ENCODE results near the gene NUP153. TPM values are rescaled to one million over a fixed set of nuclear protein-coding genes. Genes with fewer than 3 reads are reported as not detected.

Gene NUP153
- total and polyA plus RNA-seq, 7 donors: 6.6 to 31.4 (median 30.0) TPM

DNA sequence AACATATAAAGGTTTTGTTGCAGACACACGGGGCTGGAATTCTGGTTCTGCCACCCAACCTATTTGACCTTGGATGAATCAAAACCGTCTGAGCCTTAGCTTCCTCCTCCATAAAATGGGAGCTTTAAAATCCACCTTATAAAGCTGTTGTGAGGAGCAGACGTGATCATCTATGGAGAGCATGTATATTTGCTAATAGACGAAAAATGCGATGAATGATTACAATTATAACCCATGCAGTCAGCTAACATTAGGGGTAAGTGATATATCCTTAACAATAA is 586 bp upstream of the NUP153 start:
- 26 to 35% methylated on average over 5 of the region's 5 CpGs for WGBS, 2 donors
- peaks cover 0 to 32% (median 28%) of the 10 kb centered on the region in 4 donors for H3K4me1 ChIP-seq
- TF ChIP-seq POLR2A (IDR thresholded peaks at IDR 0.05): no peak
- DNase-seq: no peak
- intact Hi-C loops (cut with DNase I): loop anchor here (2.0 to 10.0 kb wide), 5 partner anchors 107 to 1373 kb away; partner anchors contain the start of genes ATXN1, FAM8A1, KDM1B and TPMT
- H3K27ac ChIP-seq: peak overlapping the region; percentile 99 to 100 (median 99)
- no peaks in the 10 kb centered on the region for H3K9me3 ChIP-seq
- H3K36me3 ChIP-seq: no peaks in the 10 kb centered on the region
- peak overlapping the region; percentile 89 to 98 (median 89) for H3K4me3 ChIP-seq
- no peaks in the 10 kb centered on the region for H3K27me3 ChIP-seq

DNA sequence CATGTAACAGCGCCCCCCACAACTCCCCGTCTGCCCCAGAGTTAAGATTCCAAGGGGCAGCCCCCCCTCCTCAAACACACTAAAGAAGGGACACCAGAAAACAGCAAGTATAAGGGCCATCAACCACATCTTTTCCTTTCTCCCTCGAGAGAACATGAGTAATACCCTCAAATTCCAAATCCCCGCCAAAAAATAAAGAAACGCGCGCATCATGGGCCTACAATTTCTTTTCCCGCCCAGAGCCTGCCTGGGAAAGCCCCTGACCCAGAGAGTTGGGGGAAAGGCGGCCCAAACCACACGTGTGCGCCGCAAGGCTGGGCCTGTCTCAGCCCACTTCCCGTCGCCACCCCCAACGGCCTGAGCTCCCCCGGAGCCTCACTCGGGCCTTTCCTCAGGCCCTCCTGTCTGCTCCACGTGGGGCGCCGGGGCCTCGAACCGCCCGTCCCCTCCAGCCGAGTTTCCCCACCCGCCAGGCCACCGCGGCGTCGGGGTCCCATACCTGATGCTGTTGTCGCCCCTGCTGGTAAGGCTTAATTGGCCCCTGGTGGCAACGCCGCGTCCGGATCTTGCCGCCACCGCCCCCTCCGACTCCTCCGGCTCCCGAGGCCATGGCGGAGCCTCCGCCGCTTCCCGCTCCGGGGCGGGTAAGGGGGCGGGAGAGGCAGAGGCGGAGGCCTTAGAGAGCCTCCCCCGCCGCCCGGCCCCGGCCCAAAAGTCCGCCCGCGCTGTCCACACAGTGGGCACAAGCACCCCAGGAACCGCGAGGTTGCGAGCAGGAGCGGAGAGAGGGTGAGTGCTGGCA is 746 bp downstream of the NUP153 start:
- TF ChIP-seq, protein P1, sequence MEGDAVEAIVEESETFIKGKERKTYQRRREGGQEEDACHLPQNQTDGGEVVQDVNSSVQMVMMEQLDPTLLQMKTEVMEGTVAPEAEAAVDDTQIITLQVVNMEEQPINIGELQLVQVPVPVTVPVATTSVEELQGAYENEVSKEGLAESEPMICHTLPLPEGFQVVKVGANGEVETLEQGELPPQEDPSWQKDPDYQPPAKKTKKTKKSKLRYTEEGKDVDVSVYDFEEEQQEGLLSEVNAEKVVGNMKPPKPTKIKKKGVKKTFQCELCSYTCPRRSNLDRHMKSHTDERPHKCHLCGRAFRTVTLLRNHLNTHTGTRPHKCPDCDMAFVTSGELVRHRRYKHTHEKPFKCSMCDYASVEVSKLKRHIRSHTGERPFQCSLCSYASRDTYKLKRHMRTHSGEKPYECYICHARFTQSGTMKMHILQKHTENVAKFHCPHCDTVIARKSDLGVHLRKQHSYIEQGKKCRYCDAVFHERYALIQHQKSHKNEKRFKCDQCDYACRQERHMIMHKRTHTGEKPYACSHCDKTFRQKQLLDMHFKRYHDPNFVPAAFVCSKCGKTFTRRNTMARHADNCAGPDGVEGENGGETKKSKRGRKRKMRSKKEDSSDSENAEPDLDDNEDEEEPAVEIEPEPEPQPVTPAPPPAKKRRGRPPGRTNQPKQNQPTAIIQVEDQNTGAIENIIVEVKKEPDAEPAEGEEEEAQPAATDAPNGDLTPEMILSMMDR (IDR thresholded peaks at IDR 0.05): peak in 1 of 4 experiments; percentile 19
- TF ChIP-seq POLR2AphosphoS5 (IDR thresholded peaks at IDR 0.05) (peak in 1 of 4 donors; percentile 45), EP300 (IDR thresholded peaks at IDR 0.05) (no peak), POLR2A (IDR thresholded peaks at IDR 0.05) (no peak)
- Histone ChIP-seq H3K9me3 (no peaks in the 10 kb centered on the region), H3K27ac (peak overlapping the region; percentile 99 to 100 (median 99)), H3K4me1 (peaks cover 0 to 45% (median 41%) of the 10 kb centered on the region in 4 donors), H3K36me3 (no peaks in the 10 kb centered on the region), H3K27me3 (no peaks in the 10 kb centered on the region), H3K4me3 (peak overlapping the region; percentile 89 to 98 (median 89))
- 0 to 1% methylated on average over 58 of the region's 58 CpGs for WGBS, 2 donors
- intact Hi-C loops (cut with DNase I): loop anchor here (2.0 to 10.0 kb wide), 5 partner anchors 105 to 1371 kb away; partner anchors contain the start of genes ATXN1, FAM8A1, KDM1B and TPMT
- DNase-seq: peak; percentile 81

DNA sequence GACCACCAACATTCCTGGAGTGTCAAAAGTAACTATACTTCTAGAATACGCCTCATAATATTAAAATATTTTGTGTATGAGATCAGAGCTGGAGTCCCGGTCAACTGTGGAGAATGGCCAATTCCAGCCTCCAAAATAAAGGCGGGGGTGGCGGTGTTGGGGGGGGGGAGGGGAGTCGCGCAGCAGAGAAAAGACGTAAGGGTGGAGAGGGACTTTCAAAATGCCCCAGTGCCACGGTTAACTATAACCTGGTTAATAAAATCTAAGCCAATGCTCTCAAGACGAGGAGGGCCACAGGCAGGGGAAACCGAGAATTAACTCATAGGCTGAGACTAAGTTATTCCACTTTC is 1.3 kb downstream of the NUP153 start:
- Histone ChIP-seq H3K4me3 (peak overlapping the region; percentile 89 to 98 (median 89)), H3K27me3 (no peaks in the 10 kb centered on the region), H3K9me3 (no peaks in the 10 kb centered on the region), H3K4me1 (peaks cover 0 to 48% (median 47%) of the 10 kb centered on the region in 4 donors), H3K36me3 (no peaks in the 10 kb centered on the region), H3K27ac (peak overlapping the region; percentile 99 to 100 (median 99))
- DNase-seq: peak; percentile 79
- WGBS, 2 donors: 0% methylated on average over 10 of the region's 10 CpGs
- TF ChIP-seq POLR2AphosphoS5 (IDR thresholded peaks at IDR 0.05) (no peak), EP300 (IDR thresholded peaks at IDR 0.05) (no peak), POLR2A (IDR thresholded peaks at IDR 0.05) (no peak)
- TF ChIP-seq, protein P1 (IDR thresholded peaks at IDR 0.05): no peak
- intact Hi-C loops (cut with DNase I): loop anchor here (5.0 to 10.0 kb wide), 4 partner anchors 231 to 1371 kb away; partner anchors contain the start of genes ATXN1, KDM1B and TPMT

DNA sequence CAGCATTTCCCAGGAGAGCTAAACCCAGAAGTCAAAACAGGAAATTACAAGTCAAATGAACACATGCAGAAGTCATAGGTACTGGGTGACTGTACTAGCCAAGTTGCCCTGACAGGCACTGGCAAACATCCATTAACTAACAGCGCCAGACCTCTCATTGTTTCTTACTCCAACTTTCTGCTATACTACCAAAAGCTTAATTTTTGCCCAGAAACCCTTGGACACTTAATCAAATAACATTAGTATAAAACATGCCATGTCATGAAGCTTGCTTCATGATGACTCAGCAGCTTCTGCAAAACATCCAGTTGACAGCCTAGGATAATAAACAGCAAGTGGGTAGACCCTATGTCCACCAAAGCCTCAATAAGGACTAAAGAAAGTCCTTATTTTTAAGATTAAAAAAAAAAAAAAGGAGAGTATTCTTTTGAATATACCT is 3.5 kb downstream of the NUP153 start:
- 58 to 63% methylated on average over 1 of the region's 1 CpG for WGBS, 2 donors
- Histone ChIP-seq H3K36me3 (no peaks in the 10 kb centered on the region), H3K4me1 (peaks cover 0 to 54% (median 48%) of the 10 kb centered on the region in 4 donors), H3K27ac (peak overlapping the region; percentile 99 to 100 (median 99)), H3K27me3 (no peaks in the 10 kb centered on the region), H3K9me3 (no peaks in the 10 kb centered on the region), H3K4me3 (no peak overlapping the region)
- TF ChIP-seq EP300 (IDR thresholded peaks at IDR 0.05) (peak in 1 of 4 donors; percentile 10), POLR2A (IDR thresholded peaks at IDR 0.05) (no peak), POLR2AphosphoS5 (IDR thresholded peaks at IDR 0.05) (peak; percentile 62 to 87 (median 76))
- TF ChIP-seq, protein P1 (IDR thresholded peaks at IDR 0.05): no peak
- DNase-seq: no peak
- intact Hi-C loops (cut with DNase I): loop anchor here (10.0 kb wide), 3 partner anchors 228 to 1368 kb away; partner anchors contain the start of genes KDM1B and TPMT

Measured in sigmoid colon (tissue), 7 donors.